HG02885 (cell line): Measurements from ENCODE around the gene CZIB.
"Not testable (repeated sequence)": the region's sequence is repeated elsewhere in the genome, so short reads cannot be mapped to it uniquely, and the experiment has no call there.

ENCODE experiments used
- ATAC-seq: cut with Tn5 transposase; IDR thresholded peaks from one replicate; pipeline ENCODE4 v1.9.1; 2021; ENCODE audit warnings: mild to moderate bottlenecking; ENCODE audit not compliant: unreplicated experiment, poor library complexity

The CZIB gene

GRCh38 chr1:53195246-53196016 lies 25.0 kb downstream of the CZIB start:
- no peak for ATAC-seq

DNA sequence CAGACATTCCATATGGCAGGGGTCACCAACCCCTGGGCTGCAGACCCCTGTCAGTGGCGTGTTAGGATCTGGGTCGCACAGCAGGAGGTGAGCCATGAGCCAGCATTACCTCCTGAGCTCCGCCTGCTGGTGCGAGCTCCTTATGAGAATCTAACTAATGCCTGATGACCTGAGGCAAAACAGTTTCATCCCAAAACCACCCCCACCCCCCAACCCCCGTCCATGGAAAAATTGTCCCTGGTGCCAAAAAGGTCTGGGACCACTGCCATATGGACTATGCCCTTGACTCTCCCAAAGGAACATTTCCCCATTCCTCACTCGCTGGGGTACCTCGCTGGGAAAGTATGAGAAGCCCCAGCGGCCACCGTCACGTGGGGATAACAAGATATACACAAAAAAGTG lies 30.2 kb downstream of the CZIB start:
- no peak for ATAC-seq

- no peak for ATAC-seq
Observed at GRCh38 chr1:53189061-53189460, 31.4 kb downstream of the CZIB start.

- ATAC-seq = no peak
Observed at GRCh38 chr1:53188099-53188498, 32.3 kb downstream of the CZIB start.

DNA sequence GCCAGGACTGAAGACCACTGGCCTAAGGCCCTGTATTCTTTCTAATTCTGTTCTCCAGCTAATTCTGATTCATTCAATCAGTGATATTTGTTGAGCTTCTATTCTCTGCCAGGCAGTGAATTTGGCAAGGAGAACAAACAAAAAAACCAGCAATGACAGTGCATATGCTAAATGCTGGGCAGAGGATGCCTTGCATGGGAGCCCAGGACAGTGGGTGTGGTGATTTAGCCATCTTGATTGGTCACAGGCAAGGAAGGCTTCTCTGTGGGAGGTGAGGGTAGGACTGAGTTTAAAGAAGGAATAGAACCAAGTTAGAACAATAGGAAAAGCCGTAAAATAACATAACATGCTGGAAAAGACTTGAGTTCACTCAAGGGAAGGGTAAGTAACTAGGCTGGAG lies 33.0 kb downstream of the CZIB start:
- no peak for ATAC-seq

DNA sequence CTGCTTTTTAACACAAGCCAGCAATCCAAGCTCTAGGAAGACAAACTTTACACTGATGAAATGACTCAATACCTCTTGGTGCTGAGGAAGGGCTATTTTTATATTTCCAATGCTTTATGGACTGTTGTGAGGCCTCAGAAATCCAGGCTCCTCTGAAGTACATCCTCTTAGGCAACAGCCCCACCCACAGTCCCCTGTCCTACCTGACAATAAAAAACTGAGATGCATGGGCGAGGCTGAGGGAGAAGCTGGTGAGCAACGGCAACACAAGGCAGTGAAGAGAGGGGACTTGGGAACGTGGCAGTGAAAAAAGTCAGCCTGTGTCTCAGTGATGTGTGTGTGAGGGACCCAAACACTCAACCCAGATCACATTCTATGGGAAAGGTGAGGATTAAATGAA lies 33.9 kb downstream of the CZIB start:
- no peak for ATAC-seq

DNA sequence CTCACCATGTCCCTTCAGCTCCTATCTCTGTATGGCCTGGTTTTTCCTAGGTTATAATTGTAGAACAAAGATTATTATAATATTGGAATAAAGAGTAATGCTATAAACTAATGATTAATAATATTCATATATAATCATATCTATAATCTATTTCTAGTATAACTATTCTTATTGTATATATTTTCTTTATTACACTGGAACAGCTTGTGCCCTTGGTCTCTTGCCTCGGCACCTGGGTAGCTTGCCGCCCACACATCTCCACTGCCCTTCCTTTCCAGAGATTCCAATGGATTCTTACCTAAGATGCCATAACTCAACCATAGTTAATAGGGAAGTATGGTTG lies 34.5 kb downstream of the CZIB start:
- ATAC-seq = not testable (repeated sequence)

GRCh38 chr1:53183095-53183990 lies 37.1 kb downstream of the CZIB start:
- no peak for ATAC-seq

- ATAC-seq = no peak
Observed at GRCh38 chr1:53182716-53183094, 37.7 kb downstream of the CZIB start.

DNA sequence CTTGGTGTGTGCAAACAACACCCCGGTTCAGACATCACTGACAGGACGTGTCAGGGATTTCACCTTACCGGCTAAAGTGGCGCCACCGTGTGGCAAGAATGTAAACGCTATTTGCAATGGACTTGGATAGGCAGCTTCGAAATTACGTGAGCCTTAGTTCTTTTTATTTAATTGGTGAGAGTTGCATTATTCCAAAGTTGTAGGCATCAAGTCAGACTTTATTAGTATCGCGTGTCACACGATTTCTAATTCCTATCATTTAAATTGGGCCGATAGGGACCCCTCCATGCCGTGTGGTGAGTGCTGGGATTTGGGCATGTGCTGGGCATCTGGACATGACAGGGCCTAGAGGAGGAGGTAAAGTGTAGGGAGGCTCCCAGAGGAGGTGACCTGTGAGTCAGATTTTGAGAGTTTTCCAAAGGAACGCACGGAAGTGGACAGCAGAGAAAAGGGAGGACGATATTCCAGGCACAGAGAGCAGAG lies 38.3 kb downstream of the CZIB start:
- ATAC-seq = no peak

- no peak for ATAC-seq
Observed at GRCh38 chr1:53180951-53181350, 39.5 kb downstream of the CZIB start.

DNA sequence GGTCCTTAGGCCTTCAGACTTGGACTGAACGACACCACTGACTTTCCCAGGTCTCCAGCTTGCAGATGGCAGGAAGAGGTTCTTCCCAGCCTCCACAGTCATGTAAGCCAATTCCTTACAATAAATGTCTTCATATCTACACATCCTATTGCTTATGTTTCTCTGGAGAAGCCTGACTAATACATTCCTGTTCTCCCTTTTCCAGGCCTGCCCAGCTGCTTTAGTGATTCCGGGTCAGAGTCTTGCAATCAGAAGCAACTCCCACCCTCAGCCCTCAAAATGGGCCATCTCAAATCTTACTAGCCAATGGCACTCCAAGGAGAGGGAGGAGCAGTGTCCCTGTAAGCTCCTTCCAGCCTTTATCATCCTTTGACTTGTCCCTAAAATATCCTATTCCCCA lies 40.2 kb downstream of the CZIB start:
- no peak for ATAC-seq

GRCh38 chr1:53176452-53177208 lies 43.8 kb downstream of the CZIB start:
- ATAC-seq = no peak

DNA sequence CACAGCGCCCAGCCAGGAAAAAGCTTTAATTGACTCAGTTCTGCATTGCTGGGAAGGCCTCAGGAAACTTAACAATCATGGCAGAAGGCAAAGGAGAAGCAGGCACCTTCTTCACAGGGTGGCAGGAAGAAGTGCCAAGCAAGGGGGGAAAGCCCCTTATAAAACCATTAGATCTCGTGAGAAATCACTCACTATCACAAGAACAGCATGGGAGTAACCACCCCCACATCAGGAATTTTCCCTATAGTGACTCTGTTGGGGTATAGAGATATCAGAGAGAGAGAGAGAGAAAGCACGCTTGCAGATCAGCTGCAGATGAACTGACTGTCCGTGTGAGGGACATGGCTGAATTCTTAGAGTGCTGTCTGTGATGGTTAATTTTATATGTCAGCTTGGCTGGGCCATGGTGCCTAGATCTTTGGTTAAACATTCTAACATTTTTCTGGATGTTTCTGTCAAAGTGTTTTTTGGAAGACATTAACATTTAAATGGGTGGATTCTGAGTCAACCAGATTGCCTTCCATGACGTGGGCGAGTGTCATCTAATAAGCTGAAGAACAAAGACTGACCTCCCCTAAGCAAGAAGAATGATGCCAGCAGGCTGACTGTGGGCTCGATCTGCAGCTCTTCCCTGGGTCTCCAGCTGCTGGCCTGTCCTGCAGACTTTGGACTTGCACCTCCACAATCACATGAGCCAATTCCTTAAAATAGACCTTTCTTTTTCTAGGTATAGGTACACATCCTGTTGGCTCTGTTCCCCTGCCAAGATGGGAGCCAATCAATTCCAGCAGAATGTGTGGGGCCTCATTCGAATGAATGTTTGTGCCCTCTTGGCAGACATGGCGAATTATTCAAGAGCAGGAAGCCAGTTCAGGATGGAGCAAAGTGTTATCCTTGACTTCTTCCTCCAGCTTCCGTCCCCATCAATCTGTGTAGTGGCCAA lies 45.2 kb downstream of the CZIB start:
- ATAC-seq = no peak

GRCh38 chr1:53172426-53173128 lies 47.9 kb downstream of the CZIB start:
- no peak for ATAC-seq

DNA sequence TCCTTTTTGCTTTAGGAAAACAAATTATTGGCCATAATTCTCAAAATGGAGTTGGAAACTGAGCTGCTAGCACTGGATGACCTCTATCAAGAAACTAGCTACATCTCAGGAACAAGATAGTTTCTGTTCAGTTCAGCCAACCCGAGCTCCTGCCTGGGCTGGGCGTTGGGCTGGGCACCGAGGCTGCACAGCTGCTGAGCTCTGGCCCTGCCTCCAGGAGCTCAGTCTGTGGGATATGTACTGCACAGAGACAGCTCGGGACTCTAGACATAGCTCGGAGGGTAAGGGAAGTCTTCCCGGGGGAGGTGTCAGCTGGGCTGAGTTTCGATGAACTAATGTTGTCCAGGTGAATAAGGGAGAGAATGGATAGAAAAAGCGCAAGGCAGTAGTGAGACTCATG lies 53.5 kb downstream of the CZIB start:
- no peak for ATAC-seq

GRCh38 chr1:53166366-53166765 lies 54.1 kb downstream of the CZIB start:
- ATAC-seq = no peak

DNA sequence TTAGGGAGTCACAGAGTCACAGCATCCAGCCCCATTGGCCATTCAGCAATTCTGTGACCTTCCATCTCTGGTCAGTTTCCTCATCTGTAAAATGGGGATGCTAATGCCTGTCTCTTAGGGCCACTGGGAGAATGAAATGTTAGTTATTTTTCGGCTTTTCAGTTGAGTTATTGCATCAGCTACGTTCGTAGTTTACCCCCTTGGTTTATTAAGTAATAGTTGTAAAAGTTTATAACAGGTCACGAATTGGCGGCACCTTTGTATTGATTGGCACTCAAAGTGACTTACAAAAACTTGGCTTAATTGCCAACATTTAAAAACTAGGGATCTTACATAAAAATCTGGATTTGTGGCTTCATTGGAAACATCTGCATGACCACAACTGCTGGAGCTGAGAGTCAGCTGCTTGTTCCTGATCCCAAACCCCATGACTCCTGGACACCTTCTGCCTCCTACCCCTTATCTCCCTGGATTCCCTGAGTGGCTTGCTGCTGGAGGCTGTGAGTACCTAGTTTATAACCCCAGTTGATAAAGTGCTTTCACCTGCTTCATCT lies 54.9 kb downstream of the CZIB start:
- ATAC-seq = no peak
